ENCODE measurements around the gene CNPY4.

DNA sequence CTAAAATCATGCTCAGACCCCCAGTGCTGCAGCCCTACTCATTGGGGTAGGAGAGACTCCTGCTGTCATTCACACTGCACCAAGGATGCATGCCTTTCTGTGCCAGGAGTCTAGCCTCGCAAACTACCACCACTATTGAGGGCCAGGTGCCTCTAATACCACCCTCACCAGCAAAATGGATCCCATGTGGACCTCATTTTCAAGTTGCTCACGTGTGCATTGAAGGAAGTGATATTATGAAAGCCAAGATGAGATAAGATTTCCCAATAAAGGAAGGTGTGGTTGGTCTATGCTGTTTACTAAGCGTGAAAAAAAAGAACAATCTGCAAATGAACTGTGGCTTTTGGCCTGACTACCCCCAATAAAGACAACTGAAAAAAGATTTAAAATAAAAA lies 22.1 kb downstream of the CNPY4 start:
- TF ChIP-seq CTCF (IDR thresholded peaks at IDR 0.05; ENCODE audit: extremely low read depth in 1 of 2, insufficient read depth in 1 of 2, low read depth in 1 of 2, low read length in 2 of 2) (no peak), POLR2AphosphoS5 (IDR thresholded peaks at IDR 0.05; ENCODE audit: insufficient read depth, low read depth, low read length) (no peak), MAX (IDR thresholded peaks at IDR 0.05; ENCODE audit: insufficient read depth, insufficient read length) (no peak), POLR2A (IDR thresholded peaks at IDR 0.05; ENCODE audit: low read depth, low read length) (no peak), MYC (IDR thresholded peaks at IDR 0.05; ENCODE audit: low read depth, low read length) (no peak)
